ENCODE results near the gene NET1.

DNA sequence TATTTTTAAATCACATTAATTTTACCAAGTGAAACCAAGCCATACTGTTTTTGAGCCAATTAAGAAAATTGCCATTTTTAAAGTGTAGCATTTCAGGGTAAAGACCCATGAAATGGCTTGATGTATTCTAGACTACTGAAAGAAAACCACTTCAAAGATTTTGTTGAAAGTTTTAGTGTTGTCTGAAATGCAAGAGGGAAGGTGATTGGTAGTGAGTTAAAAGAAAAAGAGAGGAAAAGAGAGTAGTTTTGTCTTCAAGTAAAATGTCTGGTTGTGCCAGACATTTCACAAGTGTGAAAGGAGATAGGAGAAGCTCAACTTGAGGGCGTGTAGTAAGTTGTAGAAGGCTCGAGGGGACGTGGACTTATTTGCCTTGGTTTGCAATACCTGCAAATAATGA lies 45.4 kb downstream of the NET1 start:
- TF ChIP-seq ZNF274 (IDR thresholded peaks at IDR 0.05; ENCODE audit: low read depth, low read length) = no peak
- no peak for TF ChIP-seq YY1 (IDR thresholded peaks at IDR 0.05; ENCODE audit: insufficient read depth, insufficient read length)
- TF ChIP-seq SUZ12 (IDR thresholded peaks at IDR 0.05; ENCODE audit: extremely low read depth, insufficient read depth, insufficient read length) = no peak

Measured in NT2/D1 (cell line).